Myometrial cell (primary cell): ENCODE data around the gene TOX4. TPM values are rescaled to one million over a fixed set of nuclear protein-coding genes. Genes with fewer than 3 reads are reported as not detected.

ENCODE experiments used
- total RNA-seq: library from RNA; depleted of rRNA; stranded (reverse); fragments of >200 nt; gene quantifications from 2 replicates; pipeline ENCODE4 v1.2.3, GENCODE V29; 2015

Gene TOX4
- total RNA-seq, result 18.7 and 29.4 TPM in 2 replicates

GRCh38 chr14:21476925-21477681 is at the start of gene TOX4, which contains the start of gene RAB2B:
Gene TOX4 (plus strand): TSS chr14:21477195. CDS start chr14:21477279, 84 bp downstream.
Gene RAB2B (minus strand): TSS chr14:21476959. CDS start chr14:21476872, 87 bp downstream.

GRCh38 chr14:21455912-21456667 is 20.9 kb upstream of the TOX4 start, which contains the start of gene CHD8:
Gene CHD8 (minus strand): TSS chr14:21456123. CDS start chr14:21431643, 24,480 bp downstream.

GRCh38 chr14:21510735-21511657 is 34.0 kb downstream of the TOX4 start, which contains the start of gene METTL3:
Gene METTL3 (minus strand): TSS chr14:21511340. CDS start chr14:21511223, 117 bp downstream.

GRCh38 chr14:21525962-21526671 is 49.1 kb downstream of the TOX4 start, which contains the start of gene SALL2:
Gene SALL2 (minus strand): TSS chr14:21526346. CDS start chr14:21526127, 219 bp downstream.

Other genes starting within 250 kb of the TOX4 start
- 976 and 1,073 TPM in 2 replicates for gene HNRNPC, start 207.8 kb upstream of the TOX4 start, total RNA-seq
- gene RPGRIP1, start 197.1 kb upstream of the TOX4 start, total RNA-seq, result not detected in 2 replicates
- gene SUPT16H, start 93.2 kb upstream of the TOX4 start, total RNA-seq, result 55.6 and 62.3 TPM in 2 replicates
- 34.0 and 38.8 TPM in 2 replicates for gene CHD8, start 21.1 kb upstream of the TOX4 start, total RNA-seq
- 21.4 and 39.2 TPM in 2 replicates for gene RAB2B, start 236 bp upstream of the TOX4 start, total RNA-seq
- 49.4 and 51.6 TPM in 2 replicates for gene METTL3, start 34.1 kb downstream of the TOX4 start, total RNA-seq
- 7.2 and 8.7 TPM in 2 replicates for gene SALL2, start 49.2 kb downstream of the TOX4 start, total RNA-seq
- not detected in 2 replicates for gene OR10G3, start 102.9 kb downstream of the TOX4 start, total RNA-seq
- gene OR10G2, start 157.7 kb downstream of the TOX4 start, total RNA-seq, result not detected in 2 replicates
- gene OR4E2, start 176.6 kb downstream of the TOX4 start, total RNA-seq, result not detected in 2 replicates
- gene OR4E1, start 196.6 kb downstream of the TOX4 start, total RNA-seq, result not detected in 2 replicates